ENCODE results near the gene FGD6. TPM values are rescaled to one million over a fixed set of nuclear protein-coding genes. Genes with fewer than 3 reads are reported as not detected.
"Not testable (repeated sequence)": the region's sequence is repeated elsewhere in the genome, so short reads cannot be mapped to it uniquely, and the experiment has no call there.

Gene FGD6
- polyA plus RNA-seq, 3 donors from 2014 or later: 0.23 to 1.0 TPM; not detected in 1

DNA sequence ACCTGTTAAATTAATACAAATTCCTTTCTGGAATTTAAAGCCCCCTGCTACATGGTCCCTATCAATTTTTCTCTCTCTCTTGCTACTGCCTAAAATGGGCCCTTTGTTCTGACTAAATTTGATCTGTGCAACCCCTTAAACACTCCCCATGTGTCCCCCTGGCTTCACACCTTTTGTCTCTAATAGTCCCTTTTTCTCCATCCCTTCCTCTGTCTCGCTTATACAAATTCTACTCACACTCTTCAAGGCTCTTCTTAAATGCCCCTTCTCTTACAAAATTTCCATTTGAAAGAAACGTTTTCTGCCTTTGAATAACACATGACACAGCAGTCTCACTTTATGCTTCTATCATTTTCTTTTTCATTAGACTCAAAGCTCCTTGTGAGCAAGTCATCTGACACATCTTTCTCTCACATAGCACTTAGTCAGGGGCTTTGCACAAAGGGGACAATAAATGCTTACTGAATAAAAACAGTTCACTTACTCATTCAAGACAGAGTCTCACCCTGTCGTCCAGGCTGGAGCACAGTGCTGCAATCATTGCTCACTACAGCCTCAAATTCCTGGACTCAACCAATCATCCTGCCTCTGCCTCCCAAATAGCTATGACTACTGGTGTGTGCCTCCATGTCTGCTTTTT lies 102.4 kb downstream of the FGD6 start:
- no peak overlapping the region for H3K27ac Mint-ChIP-seq
- H3K27me3 Mint-ChIP-seq (ENCODE audit: low read depth in 3 of 3): peaks cover 0 to 4% (median 0%) of the 10 kb centered on the region in 3 donors

DNA sequence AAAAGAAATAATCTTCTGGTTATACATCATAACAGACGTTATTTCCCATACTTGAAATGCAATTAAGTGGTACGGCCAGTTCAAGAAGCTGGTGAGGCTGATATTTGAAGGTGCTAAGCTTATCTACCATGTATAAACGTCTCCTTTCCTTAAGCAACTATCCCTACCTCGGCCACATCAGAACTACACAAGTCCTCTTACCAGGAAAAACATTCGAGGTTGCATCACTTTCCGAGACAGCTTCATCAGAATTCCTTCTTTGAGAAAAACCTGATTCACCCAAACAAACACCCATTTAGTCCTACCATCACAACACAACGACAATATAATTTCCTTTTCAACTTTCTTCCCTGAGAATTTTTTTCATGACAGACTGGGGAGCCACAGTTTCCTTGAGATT lies 109.9 kb downstream of the FGD6 start:
- H3K36me3 Mint-ChIP-seq: no peaks in the 10 kb centered on the region

More for the DNA sequence above, 102.4 kb downstream of the FGD6 start:
- no peak for DNase-seq
- no peaks in the 10 kb centered on the region for H3K9me3 Mint-ChIP-seq
- no peaks in the 10 kb centered on the region for H3K4me1 Mint-ChIP-seq
- no peak overlapping the region for H3K4me3 Mint-ChIP-seq
- no peaks in the 10 kb centered on the region for H3K36me3 Mint-ChIP-seq

DNA sequence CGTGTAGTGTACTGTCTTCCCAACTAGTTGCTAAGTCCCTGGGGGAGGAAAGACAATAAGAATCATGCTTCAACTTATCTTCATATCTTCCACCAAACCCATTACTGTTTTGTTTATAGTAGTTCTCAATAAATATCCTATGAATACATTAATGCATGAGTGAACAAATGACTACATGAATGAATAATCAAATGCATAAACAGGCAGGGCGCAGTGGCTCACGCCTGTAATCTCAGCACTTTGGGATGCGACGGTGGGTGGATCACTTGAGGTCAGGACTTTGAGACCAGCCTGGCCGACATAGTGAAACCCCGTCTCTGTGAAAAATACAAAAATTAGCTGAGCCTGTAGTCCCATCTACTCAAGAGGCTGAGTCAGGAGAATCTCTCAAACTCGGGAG lies 111.7 kb downstream of the FGD6 start:
- no peaks in the 10 kb centered on the region for H3K9me3 Mint-ChIP-seq
- no peaks in the 10 kb centered on the region for H3K36me3 Mint-ChIP-seq
- H3K27ac Mint-ChIP-seq: no peak overlapping the region
- no peak overlapping the region for H3K4me3 Mint-ChIP-seq
- DNase-seq: no peak
- H3K4me1 Mint-ChIP-seq: no peaks in the 10 kb centered on the region
- H3K27me3 Mint-ChIP-seq (ENCODE audit: low read depth in 3 of 3): peaks cover 0 to 2% (median 0%) of the 10 kb centered on the region in 3 donors

More for the DNA sequence above, 109.9 kb downstream of the FGD6 start:
- Mint-ChIP-seq H3K4me1 (no peaks in the 10 kb centered on the region), H3K27ac (no peak overlapping the region), H3K9me3 (no peaks in the 10 kb centered on the region), H3K4me3 (no peak overlapping the region), H3K27me3 (ENCODE audit: low read depth in 3 of 3) (peaks cover 0 to 2% (median 0%) of the 10 kb centered on the region in 3 donors)
- no peak for DNase-seq

DNA sequence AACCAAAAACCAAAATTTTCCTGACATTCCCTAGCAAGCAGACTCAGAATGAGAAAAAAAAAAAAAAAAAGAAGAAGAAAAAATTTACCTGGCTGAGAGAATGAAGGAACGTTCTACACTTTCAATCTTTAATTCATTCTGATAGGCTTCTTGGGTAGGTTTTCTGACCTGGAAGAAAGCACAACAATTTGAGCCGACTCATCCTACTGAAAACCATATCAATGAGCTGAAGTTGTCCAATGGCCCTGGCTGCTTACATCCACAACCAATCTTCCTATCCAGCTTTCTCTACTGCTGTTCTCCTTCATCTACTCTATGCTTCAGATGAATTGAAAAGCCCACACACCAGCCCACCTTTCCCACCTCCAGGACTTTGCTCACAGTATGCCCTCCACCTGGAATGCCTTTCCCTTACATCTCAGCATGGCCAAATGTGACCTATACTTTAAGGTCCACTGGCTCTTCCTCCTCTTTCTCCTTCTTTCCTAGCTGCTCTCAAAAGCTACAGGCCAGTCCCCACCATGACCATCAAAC lies 112.3 kb downstream of the FGD6 start:
- no peak for DNase-seq
- no peaks in the 10 kb centered on the region for H3K4me1 Mint-ChIP-seq
- no peaks in the 10 kb centered on the region for H3K36me3 Mint-ChIP-seq
- H3K27me3 Mint-ChIP-seq (ENCODE audit: low read depth in 3 of 3): peaks cover 0 to 2% (median 0%) of the 10 kb centered on the region in 3 donors
- no peaks in the 10 kb centered on the region for H3K9me3 Mint-ChIP-seq
- no peak overlapping the region for H3K27ac Mint-ChIP-seq
- H3K4me3 Mint-ChIP-seq: no peak overlapping the region

DNA sequence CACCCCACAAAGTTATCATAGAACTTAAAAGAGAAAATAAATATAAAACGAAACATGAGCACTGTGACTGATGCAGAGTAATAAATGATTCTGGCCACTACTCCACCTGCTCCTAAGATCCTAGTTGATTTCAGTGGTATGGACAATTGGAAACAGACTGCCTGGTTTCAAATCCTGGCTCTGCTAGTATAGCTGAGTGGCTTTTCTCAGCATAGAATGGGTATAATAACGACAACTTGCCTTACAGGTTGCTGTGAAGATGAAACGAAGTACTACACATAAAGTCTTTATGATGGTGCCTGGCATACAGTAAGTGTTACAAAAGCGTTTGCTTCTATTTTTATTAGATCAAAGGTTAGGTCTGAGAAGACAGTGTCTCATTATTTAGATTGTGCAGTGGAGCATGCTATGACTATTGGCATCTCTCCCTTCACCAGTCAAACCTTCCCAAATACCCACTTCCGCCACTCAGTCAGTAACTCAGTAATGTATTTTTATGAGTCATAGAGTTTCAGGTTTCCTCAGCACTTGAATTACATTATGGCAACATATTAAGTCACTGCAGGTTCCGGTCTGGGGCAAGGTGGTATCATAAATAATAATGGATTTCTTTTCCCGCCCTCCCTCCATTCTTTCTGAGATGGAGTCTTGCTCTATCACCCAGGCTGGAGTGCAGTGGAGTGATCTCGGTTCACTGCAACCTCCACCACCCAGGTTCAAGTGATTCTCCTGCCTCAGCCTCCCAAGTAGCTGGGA lies 114.2 kb downstream of the FGD6 start:
- H3K9me3 Mint-ChIP-seq: no peaks in the 10 kb centered on the region
- DNase-seq: no peak
- no peaks in the 10 kb centered on the region for H3K36me3 Mint-ChIP-seq
- peaks cover 0 to 7% (median 2%) of the 10 kb centered on the region in 3 donors for H3K27me3 Mint-ChIP-seq (ENCODE audit: low read depth in 3 of 3)
- no peaks in the 10 kb centered on the region for H3K4me1 Mint-ChIP-seq
- no peak overlapping the region for H3K27ac Mint-ChIP-seq
- H3K4me3 Mint-ChIP-seq: no peak overlapping the region

DNA sequence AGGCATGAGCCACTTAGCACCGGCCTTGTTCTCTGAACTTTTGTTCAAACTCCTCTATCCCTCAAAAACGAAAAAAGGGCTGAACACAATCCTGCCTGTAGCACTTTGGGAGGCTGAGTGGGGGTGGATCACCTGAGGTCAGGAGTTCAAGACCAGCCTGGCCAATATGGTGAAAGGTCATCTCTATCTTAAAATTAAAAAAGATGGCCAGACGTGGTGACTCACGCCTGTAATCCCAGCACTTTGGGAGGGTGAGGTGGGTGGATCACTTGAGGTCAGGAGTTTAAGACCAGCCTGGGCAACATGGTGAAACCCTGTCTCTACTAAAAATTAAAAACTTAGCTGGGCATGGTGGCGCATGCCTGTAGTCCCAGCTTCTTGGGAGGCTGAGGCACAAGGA lies 115.3 kb downstream of the FGD6 start:
- not testable (repeated sequence) for H3K36me3 Mint-ChIP-seq; H3K27ac Mint-ChIP-seq; H3K4me1 Mint-ChIP-seq; H3K27me3 Mint-ChIP-seq (ENCODE audit: low read depth in 3 of 3); DNase-seq; H3K9me3 Mint-ChIP-seq; H3K4me3 Mint-ChIP-seq

DNA sequence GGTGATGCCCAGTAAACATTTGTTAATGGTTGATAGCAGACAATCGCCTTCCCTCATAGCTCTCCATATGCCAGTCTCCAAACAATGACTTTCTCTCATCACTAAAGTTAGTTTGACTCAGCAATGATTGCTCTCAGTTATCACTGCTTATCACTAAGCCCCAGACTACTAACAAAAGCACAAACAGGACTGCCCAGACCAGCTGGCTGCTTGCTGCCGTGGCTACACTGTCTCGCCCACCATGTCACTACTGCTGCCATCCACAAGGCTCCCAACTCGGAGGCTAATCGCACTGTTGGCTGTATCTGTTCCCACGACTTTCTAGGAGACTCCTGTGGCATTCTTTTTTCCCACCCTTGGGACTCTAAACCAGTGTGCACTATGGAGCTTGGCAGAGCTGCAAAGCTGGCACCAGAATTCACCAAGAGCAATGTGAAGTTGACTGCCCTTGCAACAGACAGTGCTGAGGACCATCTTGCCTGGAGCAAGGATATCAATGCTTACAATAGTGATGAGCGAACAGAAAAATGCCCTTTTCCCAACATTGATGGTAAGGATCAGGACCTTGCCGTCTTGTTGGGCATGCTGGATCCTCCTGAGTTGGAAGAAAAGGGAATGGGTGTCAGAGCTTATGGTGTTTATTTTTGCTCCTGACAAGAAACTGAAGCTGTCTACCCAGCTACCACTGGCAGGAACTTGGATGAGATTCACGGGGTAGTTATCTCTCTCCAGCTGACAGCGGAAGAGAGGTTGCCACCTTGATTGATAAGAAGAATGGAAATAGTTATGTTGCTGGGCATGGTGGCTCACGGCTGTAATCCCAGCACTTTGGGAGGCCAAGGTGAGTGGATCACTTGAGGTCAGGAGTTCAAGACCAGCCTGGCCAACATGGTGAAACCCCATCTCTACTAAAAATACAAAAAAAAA lies 116.7 kb downstream of the FGD6 start:
- no peak for DNase-seq
- no peak overlapping the region for H3K4me3 Mint-ChIP-seq
- H3K27me3 Mint-ChIP-seq (ENCODE audit: low read depth in 3 of 3): peaks cover 0 to 7% (median 2%) of the 10 kb centered on the region in 3 donors
- no peaks in the 10 kb centered on the region for H3K4me1 Mint-ChIP-seq
- H3K36me3 Mint-ChIP-seq: no peaks in the 10 kb centered on the region
- no peak overlapping the region for H3K27ac Mint-ChIP-seq
- H3K9me3 Mint-ChIP-seq: no peaks in the 10 kb centered on the region

DNA sequence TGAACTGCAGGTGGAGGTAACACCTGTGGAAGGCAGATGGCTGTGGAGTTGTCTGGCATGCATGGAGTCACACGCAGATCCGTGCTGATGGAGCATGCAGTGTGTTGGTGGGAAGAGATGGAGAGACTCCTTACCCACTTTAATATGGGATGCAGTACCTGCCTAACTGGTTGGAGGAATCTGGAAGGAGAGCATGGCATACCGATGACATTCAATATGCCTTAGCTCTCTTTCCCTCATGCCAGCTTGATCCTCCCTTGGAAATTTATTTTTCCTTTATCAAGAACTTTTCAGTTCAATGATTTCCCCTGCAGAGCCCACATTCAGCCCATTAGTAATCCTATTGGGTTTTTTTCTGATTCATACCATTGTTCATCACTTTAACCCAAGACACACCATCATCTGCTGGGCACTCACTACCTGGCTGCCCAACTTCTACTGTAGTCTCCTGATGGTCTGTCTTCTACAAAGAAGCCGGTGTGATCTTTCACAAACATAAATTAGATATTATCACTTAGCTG lies 117.9 kb downstream of the FGD6 start:
- no peak overlapping the region for H3K4me3 Mint-ChIP-seq
- H3K9me3 Mint-ChIP-seq: no peaks in the 10 kb centered on the region
- no peak overlapping the region for H3K27ac Mint-ChIP-seq
- no peaks in the 10 kb centered on the region for H3K4me1 Mint-ChIP-seq
- peaks cover 0 to 7% (median 0%) of the 10 kb centered on the region in 3 donors for H3K27me3 Mint-ChIP-seq (ENCODE audit: low read depth in 3 of 3)
- no peaks in the 10 kb centered on the region for H3K36me3 Mint-ChIP-seq
- no peak for DNase-seq

DNA sequence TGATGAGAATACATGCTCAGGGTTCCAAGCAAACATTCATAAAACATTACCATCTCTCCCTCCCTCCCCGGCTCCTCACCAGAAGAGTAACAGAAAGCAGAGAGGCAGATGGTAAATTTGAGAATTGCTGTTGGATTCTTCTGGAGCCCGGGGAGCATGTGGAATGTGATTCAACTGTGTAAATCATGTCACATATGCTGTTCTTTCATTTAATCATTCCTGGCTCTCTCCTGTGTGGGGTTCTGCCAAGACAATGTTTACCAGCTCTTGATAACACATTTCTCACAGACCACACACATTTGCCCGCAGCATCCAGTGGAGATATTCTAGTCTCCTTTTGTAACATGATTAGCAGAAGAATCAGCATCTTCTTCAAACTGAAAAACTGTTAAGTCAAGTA lies 120.4 kb downstream of the FGD6 start:
- H3K4me3 Mint-ChIP-seq: no peak overlapping the region
- no peak for DNase-seq
- H3K36me3 Mint-ChIP-seq: no peaks in the 10 kb centered on the region
- H3K9me3 Mint-ChIP-seq: no peaks in the 10 kb centered on the region
- no peak overlapping the region for H3K27ac Mint-ChIP-seq
- no peaks in the 10 kb centered on the region for H3K4me1 Mint-ChIP-seq
- peaks cover 0 to 7% (median 0%) of the 10 kb centered on the region in 3 donors for H3K27me3 Mint-ChIP-seq (ENCODE audit: low read depth in 3 of 3)

DNA sequence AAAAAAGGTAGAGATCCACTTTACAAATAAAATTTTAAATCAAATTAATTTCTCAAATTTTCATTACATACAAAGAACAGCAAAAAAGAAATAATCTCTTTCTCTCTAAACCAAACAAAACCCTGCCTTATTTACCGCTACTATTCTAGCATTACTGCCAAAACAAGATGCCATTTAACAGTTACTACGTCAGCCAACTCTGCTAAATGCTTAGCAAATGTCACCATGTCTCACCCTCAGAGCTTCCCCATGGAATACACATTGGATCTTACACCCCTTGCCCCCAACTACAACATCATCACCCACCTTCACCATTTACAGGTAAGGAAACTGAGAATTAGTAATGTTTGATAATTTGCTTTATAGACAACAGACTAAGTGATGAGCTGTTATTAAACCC lies 120.9 kb downstream of the FGD6 start:
- Mint-ChIP-seq H3K9me3 (no peaks in the 10 kb centered on the region), H3K27ac (no peak overlapping the region), H3K4me3 (no peak overlapping the region), H3K36me3 (no peaks in the 10 kb centered on the region), H3K4me1 (no peaks in the 10 kb centered on the region), H3K27me3 (ENCODE audit: low read depth in 3 of 3) (peaks cover 0 to 7% (median 0%) of the 10 kb centered on the region in 3 donors)
- no peak for DNase-seq

DNA sequence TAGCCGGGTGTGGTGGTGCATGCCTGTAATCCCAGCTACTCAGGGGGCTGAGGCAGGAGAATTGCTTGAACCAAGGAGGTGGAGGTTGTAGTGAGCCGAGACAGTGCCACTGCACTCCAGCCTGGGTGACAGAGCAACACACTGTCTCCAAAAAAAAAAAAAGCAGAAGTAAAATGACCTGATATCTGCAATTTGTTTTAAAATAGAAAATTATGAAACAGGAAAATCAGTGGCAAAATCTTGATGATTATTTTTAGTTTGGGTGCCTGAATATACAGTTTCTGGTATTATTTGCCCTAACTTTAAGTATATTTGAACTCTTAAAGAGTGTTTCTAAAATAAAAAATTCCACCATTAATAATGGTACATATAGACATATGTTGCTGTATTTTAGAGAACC lies 121.4 kb downstream of the FGD6 start:
- H3K4me3 Mint-ChIP-seq; H3K9me3 Mint-ChIP-seq; H3K4me1 Mint-ChIP-seq; H3K27ac Mint-ChIP-seq; H3K27me3 Mint-ChIP-seq (ENCODE audit: low read depth in 3 of 3); DNase-seq; H3K36me3 Mint-ChIP-seq: not testable (repeated sequence)

DNA sequence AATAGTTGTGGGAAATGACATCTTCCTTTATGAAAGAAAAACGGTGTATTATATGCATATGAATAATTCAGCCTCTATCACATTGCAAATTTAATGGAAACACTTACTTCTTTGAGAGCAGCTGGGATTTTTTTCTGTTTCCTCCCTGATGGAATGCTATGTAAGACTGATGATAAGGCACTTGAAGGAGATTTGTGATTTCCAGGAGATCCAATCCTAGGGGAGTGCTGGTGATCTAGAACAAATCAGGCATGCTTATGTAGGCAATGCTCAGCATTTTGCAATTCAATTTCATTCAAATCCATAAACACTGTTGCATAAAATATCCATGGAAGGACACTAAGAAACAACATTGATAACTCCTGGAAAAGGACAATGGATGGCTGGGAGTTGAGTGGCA lies 127.8 kb downstream of the FGD6 start:
- peaks cover 0 to 2% (median 0%) of the 10 kb centered on the region in 3 donors for H3K27me3 Mint-ChIP-seq (ENCODE audit: low read depth in 3 of 3)
- H3K36me3 Mint-ChIP-seq: no peaks in the 10 kb centered on the region
- no peak overlapping the region for H3K27ac Mint-ChIP-seq
- H3K4me1 Mint-ChIP-seq: no peaks in the 10 kb centered on the region
- H3K4me3 Mint-ChIP-seq: no peak overlapping the region
- H3K9me3 Mint-ChIP-seq: no peaks in the 10 kb centered on the region
- DNase-seq: no peak

DNA sequence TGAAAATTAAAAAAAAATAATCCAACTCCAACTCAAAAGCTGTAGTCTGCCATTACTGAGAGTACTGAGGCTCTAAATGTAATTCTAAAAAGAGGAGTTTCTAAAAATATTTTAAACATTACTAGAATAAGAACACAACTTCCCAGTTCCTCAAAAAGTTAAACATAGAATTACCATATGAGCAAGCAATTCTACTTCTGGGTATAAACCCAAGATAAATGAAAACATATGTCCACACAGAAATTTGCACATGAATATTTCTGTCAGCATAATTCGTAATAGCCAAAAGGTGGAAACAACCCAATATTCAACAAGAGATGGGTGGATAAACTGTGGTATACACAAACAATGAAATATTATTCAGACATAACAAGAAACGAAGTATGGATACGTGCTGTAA lies 128.9 kb downstream of the FGD6 start:
- H3K4me3 Mint-ChIP-seq: no peak overlapping the region
- H3K27ac Mint-ChIP-seq: no peak overlapping the region
- no peaks in the 10 kb centered on the region for H3K4me1 Mint-ChIP-seq
- no peaks in the 10 kb centered on the region for H3K36me3 Mint-ChIP-seq
- H3K9me3 Mint-ChIP-seq: no peaks in the 10 kb centered on the region
- peaks cover 0 to 2% (median 0%) of the 10 kb centered on the region in 3 donors for H3K27me3 Mint-ChIP-seq (ENCODE audit: low read depth in 3 of 3)
- no peak for DNase-seq
